Measurements from ENCODE around the gene SMOC1.

SMOC1 gene

DNA sequence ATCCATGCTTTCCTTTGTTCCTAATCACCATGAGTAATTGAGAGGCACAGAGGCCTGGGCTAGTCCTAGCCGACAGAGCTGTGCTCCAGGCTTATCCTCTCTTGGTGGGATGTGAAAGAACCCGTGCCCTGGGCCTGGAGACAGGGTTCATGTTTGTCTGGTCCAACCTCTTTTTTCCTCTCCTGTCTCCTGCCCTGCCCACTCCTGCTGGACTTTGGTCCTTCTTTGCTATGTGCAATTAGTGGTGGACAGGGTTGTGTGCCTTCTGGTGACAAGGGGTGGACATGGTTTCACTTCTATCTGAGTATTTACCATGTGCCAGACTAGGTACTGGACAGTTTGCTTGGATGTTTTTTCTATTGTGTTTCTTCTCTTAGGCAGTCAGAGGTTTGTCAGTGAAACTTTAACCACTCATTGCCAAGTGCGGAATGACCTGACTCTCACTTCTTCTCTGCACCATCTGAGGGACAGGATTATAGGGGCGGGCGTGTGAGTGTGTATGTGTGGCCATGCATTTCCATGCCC lies 126.1 kb downstream of the SMOC1 start:
- Histone ChIP-seq H2BK5ac (ENCODE audit: low read depth, low read length, poor library complexity, severe bottlenecking) (no peak overlapping the region), H3K4me3 (ENCODE audit: insufficient read depth in 1 of 2, low read depth in 1 of 2, low read length in 2 of 2) (no peak overlapping the region), H3K14ac (ENCODE audit: low read length in 2 of 2) (no peak overlapping the region), H2BK12ac (ENCODE audit: low read length in 2 of 2) (no peak overlapping the region), H3K9me3 (ENCODE audit: control insufficient read depth, low read length) (no peaks in the 10 kb centered on the region), H2AK5ac (ENCODE audit: low read length, severe bottlenecking) (no peak overlapping the region), H3K27ac (ENCODE audit: low read length, poor library complexity, severe bottlenecking) (no peak overlapping the region), H2BK15ac (ENCODE audit: low read depth, poor library complexity, severe bottlenecking) (no peak overlapping the region), H3K23ac (ENCODE audit: low read length in 2 of 2) (no peak overlapping the region), H4K91ac (ENCODE audit: low read length) (no peak overlapping the region), H3K36me3 (ENCODE audit: control insufficient read depth in 1 of 2, insufficient read depth in 2 of 2, low read depth in 1 of 2, low read length in 2 of 2) (peaks cover 0 to 5% of the 10 kb centered on the region in 2 experiments), H2BK120ac (ENCODE audit: low read depth, low read length) (no peak overlapping the region), H3K4ac (ENCODE audit: low read depth in 1 of 2, low read length in 2 of 2) (no peak overlapping the region), H3K4me2 (ENCODE audit: low read length, poor library complexity, severe bottlenecking) (no peak overlapping the region), H3K18ac (ENCODE audit: low read depth in 1 of 2, low read length in 2 of 2) (no peak overlapping the region), H3K27me3 (ENCODE audit: control insufficient read depth in 1 of 2, insufficient read depth in 1 of 2, low read length in 2 of 2) (no peaks in the 10 kb centered on the region), H3K79me1 (replicated peaks; ENCODE audit: low read length, poor library complexity, severe bottlenecking) (no peaks in the 10 kb centered on the region), H3K4me1 (ENCODE audit: control insufficient read depth, insufficient read depth, low read depth, low read length) (peaks cover 29% of the 10 kb centered on the region), H4K8ac (ENCODE audit: low read length) (no peak overlapping the region), H2AFZ (ENCODE audit: low read depth, low read length) (no peak overlapping the region), H3K9ac (ENCODE audit: low read length) (no peak overlapping the region)
- WGBS, result 81% methylated on average over 5 of the region's 5 CpGs
- no peak for DNase-seq

DNA sequence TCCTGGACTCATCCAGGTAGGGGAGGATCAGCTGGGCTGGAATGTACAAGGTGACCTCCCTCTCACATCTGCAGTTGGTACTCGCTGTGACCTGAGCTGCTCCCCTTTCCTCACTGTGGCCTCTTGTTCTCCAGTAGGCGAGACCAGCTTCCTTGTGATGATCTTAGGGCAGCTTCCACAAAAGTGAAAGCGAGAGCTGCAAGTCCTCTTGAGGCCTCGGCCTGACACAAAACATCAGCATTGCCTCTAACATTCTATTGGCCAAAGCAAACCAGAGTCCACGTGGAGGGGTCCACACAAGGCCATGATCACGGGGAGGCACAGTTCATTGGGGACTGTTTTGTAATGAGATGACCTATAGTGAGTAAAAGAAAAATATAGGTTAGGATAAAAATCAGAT lies 127.5 kb downstream of the SMOC1 start:
- no peak overlapping the region for H2AK5ac ChIP-seq (ENCODE audit: low read length, severe bottlenecking)
- 72% methylated on average over 6 of the region's 6 CpGs for WGBS
- H2BK12ac ChIP-seq (ENCODE audit: low read length in 2 of 2), result no peak overlapping the region
- no peaks in the 10 kb centered on the region for H3K27me3 ChIP-seq (ENCODE audit: control insufficient read depth in 1 of 2, insufficient read depth in 1 of 2, low read length in 2 of 2)
- no peak overlapping the region for H3K4me3 ChIP-seq (ENCODE audit: insufficient read depth in 1 of 2, low read depth in 1 of 2, low read length in 2 of 2)
- H3K14ac ChIP-seq (ENCODE audit: low read length in 2 of 2), result no peak overlapping the region
- no peak overlapping the region for H3K27ac ChIP-seq (ENCODE audit: low read length, poor library complexity, severe bottlenecking)
- no peaks in the 10 kb centered on the region for H3K9me3 ChIP-seq (ENCODE audit: control insufficient read depth, low read length)
- H3K9ac ChIP-seq (ENCODE audit: low read length), result no peak overlapping the region
- H3K4me2 ChIP-seq (ENCODE audit: low read length, poor library complexity, severe bottlenecking), result no peak overlapping the region
- H4K91ac ChIP-seq (ENCODE audit: low read length), result no peak overlapping the region
- peaks cover 22% of the 10 kb centered on the region for H3K4me1 ChIP-seq (ENCODE audit: control insufficient read depth, insufficient read depth, low read depth, low read length)
- H3K36me3 ChIP-seq (ENCODE audit: control insufficient read depth in 1 of 2, insufficient read depth in 2 of 2, low read depth in 1 of 2, low read length in 2 of 2), result peaks cover 0 to 17% of the 10 kb centered on the region in 2 experiments
- H3K4ac ChIP-seq (ENCODE audit: low read depth in 1 of 2, low read length in 2 of 2), result no peak overlapping the region
- no peak overlapping the region for H2BK5ac ChIP-seq (ENCODE audit: low read depth, low read length, poor library complexity, severe bottlenecking)
- H3K79me1 ChIP-seq (replicated peaks; ENCODE audit: low read length, poor library complexity, severe bottlenecking), result no peaks in the 10 kb centered on the region
- H3K23ac ChIP-seq (ENCODE audit: low read length in 2 of 2), result no peak overlapping the region
- no peak overlapping the region for H2AFZ ChIP-seq (ENCODE audit: low read depth, low read length)
- no peak for DNase-seq
- H2BK15ac ChIP-seq (ENCODE audit: low read depth, poor library complexity, severe bottlenecking), result no peak overlapping the region
- no peak overlapping the region for H4K8ac ChIP-seq (ENCODE audit: low read length)
- H2BK120ac ChIP-seq (ENCODE audit: low read depth, low read length), result no peak overlapping the region
- H3K18ac ChIP-seq (ENCODE audit: low read depth in 1 of 2, low read length in 2 of 2), result no peak overlapping the region

DNA sequence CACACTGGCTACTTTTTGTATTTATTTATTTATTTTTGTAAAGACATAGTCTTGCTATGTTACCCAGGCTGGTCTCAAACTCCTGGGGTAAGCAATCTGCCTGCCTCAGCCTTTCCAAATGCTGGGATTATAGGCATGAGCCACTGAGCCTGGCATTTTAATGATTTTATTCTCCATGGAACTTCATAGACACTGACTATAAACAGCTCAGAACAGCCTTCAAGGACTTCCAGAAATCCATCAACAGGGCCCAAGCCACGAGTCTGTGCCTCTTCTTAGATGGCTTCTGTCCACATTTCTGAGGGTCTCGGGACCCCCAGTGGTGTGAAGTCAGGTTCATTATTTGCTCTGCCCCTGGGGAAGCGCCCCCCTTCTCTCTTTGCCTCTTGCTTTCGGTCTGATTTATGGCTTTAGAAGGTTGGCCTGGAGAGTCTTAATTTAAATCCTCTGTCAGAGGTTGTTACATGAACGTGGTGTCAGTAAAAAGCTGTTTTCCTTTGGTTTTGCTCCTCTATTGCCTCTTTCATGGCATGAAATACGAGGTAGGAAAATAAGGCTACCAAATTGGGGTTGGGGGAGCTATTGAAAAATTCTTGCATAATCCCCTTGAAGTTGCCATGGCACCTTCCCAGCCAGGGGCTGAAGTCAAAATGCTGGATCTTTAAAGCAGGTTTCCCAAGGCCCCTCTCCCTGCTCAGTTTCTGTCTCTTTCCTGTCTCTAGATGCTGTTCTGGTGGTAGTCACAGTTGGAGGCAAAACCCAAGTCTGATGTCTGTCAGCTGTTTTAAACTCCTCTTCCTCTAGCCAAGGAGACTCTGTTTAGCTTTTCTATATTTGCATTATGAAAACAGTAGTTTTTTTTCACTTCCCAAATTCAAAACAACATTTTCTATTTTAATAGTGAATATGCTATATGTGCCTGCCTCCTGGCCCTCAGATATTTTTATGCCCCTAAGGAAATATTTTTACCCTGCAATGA lies 129.4 kb downstream of the SMOC1 start:
- Histone ChIP-seq H3K9ac (ENCODE audit: low read length) (no peak overlapping the region), H3K9me3 (ENCODE audit: control insufficient read depth, low read length) (no peaks in the 10 kb centered on the region), H3K4ac (ENCODE audit: low read depth in 1 of 2, low read length in 2 of 2) (no peak overlapping the region), H2AFZ (ENCODE audit: low read depth, low read length) (no peak overlapping the region), H3K79me1 (replicated peaks; ENCODE audit: low read length, poor library complexity, severe bottlenecking) (no peaks in the 10 kb centered on the region), H3K14ac (ENCODE audit: low read length in 2 of 2) (no peak overlapping the region), H3K36me3 (ENCODE audit: control insufficient read depth in 1 of 2, insufficient read depth in 2 of 2, low read depth in 1 of 2, low read length in 2 of 2) (peaks cover 0 to 17% of the 10 kb centered on the region in 2 experiments), H2BK15ac (ENCODE audit: low read depth, poor library complexity, severe bottlenecking) (no peak overlapping the region), H3K4me3 (ENCODE audit: insufficient read depth in 1 of 2, low read depth in 1 of 2, low read length in 2 of 2) (no peak overlapping the region), H4K91ac (ENCODE audit: low read length) (no peak overlapping the region), H2BK12ac (ENCODE audit: low read length in 2 of 2) (no peak overlapping the region), H3K23ac (ENCODE audit: low read length in 2 of 2) (no peak overlapping the region), H3K4me1 (ENCODE audit: control insufficient read depth, insufficient read depth, low read depth, low read length) (peaks cover 14% of the 10 kb centered on the region), H3K27me3 (ENCODE audit: control insufficient read depth in 1 of 2, insufficient read depth in 1 of 2, low read length in 2 of 2) (no peaks in the 10 kb centered on the region), H3K18ac (ENCODE audit: low read depth in 1 of 2, low read length in 2 of 2) (no peak overlapping the region), H4K8ac (ENCODE audit: low read length) (no peak overlapping the region), H3K4me2 (ENCODE audit: low read length, poor library complexity, severe bottlenecking) (no peak overlapping the region), H2AK5ac (ENCODE audit: low read length, severe bottlenecking) (peak overlapping the region; percentile 75), H2BK5ac (ENCODE audit: low read depth, low read length, poor library complexity, severe bottlenecking) (no peak overlapping the region), H3K27ac (ENCODE audit: low read length, poor library complexity, severe bottlenecking) (no peak overlapping the region), H2BK120ac (ENCODE audit: low read depth, low read length) (no peak overlapping the region)
- no peak for DNase-seq
- WGBS, result 32% methylated on average over 6 of the region's 6 CpGs

DNA sequence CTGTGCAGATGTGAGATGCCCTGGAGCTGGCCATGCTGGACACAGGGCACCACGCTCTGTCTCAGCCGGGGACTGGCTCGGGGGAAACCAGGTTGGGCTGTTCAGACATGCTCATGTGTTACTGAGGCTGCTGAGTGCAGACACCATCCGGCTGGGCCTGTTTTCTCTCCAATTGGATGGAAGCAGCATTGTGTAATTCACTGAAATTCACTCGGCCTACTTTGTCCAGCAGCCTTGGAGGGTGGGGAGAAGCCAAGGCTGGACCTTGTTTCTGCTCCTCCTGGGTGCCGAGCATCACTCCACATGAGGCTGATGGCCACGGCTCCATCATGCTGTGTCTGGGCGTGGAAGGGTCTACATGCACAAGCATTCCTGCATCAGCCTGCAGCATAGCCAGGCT lies 130.7 kb downstream of the SMOC1 start:
- Histone ChIP-seq H3K4me3 (ENCODE audit: insufficient read depth in 1 of 2, low read depth in 1 of 2, low read length in 2 of 2) (no peak overlapping the region), H2AFZ (ENCODE audit: low read depth, low read length) (no peak overlapping the region), H3K27me3 (ENCODE audit: control insufficient read depth in 1 of 2, insufficient read depth in 1 of 2, low read length in 2 of 2) (no peaks in the 10 kb centered on the region), H3K4me2 (ENCODE audit: low read length, poor library complexity, severe bottlenecking) (no peak overlapping the region), H3K4ac (ENCODE audit: low read depth in 1 of 2, low read length in 2 of 2) (no peak overlapping the region), H4K8ac (ENCODE audit: low read length) (no peak overlapping the region), H4K91ac (ENCODE audit: low read length) (no peak overlapping the region), H2AK5ac (ENCODE audit: low read length, severe bottlenecking) (peak overlapping the region; percentile 29), H2BK15ac (ENCODE audit: low read depth, poor library complexity, severe bottlenecking) (no peak overlapping the region), H3K4me1 (ENCODE audit: control insufficient read depth, insufficient read depth, low read depth, low read length) (peaks cover 14% of the 10 kb centered on the region), H2BK120ac (ENCODE audit: low read depth, low read length) (no peak overlapping the region), H2BK12ac (ENCODE audit: low read length in 2 of 2) (no peak overlapping the region), H3K9me3 (ENCODE audit: control insufficient read depth, low read length) (no peaks in the 10 kb centered on the region), H3K23ac (ENCODE audit: low read length in 2 of 2) (no peak overlapping the region), H3K14ac (ENCODE audit: low read length in 2 of 2) (no peak overlapping the region), H3K79me1 (replicated peaks; ENCODE audit: low read length, poor library complexity, severe bottlenecking) (no peaks in the 10 kb centered on the region), H3K9ac (ENCODE audit: low read length) (no peak overlapping the region), H3K36me3 (ENCODE audit: control insufficient read depth in 1 of 2, insufficient read depth in 2 of 2, low read depth in 1 of 2, low read length in 2 of 2) (peaks cover 0 to 24% of the 10 kb centered on the region in 2 experiments), H2BK5ac (ENCODE audit: low read depth, low read length, poor library complexity, severe bottlenecking) (peak overlapping the region; percentile 50), H3K18ac (ENCODE audit: low read depth in 1 of 2, low read length in 2 of 2) (no peak overlapping the region), H3K27ac (ENCODE audit: low read length, poor library complexity, severe bottlenecking) (no peak overlapping the region)
- WGBS, result 81% methylated on average over 7 of the region's 8 CpGs
- DNase-seq, result no peak

Data from mesenchymal stem cell (in vitro differentiated cells and primary cell).